ENCODE data around the gene TPRG1.
A peak's percentile ranks its signal among the peaks of the same experiment; 100 is the strongest.

Gene TPRG1

DNA sequence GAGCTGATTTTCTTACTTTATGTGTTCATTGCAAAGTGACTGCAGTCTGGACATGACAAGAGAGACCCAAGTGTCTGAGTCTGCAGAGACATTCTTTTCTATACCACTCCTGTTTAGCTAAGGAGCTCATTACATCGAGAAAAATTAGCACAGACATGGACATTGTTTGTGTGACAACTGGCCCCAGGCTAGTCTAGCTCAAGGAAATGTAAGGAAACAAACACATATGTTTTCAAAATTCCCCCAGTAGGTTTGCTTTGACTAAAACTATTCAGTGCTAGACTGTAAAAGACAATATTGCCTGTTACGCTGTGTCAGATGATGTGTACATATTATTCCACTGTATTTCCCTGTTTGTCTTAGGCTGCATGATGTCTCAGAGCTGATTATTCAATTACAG is 40.9 kb downstream of the TPRG1 start:
- no peak for DNase-seq (ENCODE audit: low read depth)
- H3K4me3 ChIP-seq (ENCODE audit: control insufficient read depth, low read depth, low read length): no peak overlapping the region
- TF ChIP-seq, protein P1, sequence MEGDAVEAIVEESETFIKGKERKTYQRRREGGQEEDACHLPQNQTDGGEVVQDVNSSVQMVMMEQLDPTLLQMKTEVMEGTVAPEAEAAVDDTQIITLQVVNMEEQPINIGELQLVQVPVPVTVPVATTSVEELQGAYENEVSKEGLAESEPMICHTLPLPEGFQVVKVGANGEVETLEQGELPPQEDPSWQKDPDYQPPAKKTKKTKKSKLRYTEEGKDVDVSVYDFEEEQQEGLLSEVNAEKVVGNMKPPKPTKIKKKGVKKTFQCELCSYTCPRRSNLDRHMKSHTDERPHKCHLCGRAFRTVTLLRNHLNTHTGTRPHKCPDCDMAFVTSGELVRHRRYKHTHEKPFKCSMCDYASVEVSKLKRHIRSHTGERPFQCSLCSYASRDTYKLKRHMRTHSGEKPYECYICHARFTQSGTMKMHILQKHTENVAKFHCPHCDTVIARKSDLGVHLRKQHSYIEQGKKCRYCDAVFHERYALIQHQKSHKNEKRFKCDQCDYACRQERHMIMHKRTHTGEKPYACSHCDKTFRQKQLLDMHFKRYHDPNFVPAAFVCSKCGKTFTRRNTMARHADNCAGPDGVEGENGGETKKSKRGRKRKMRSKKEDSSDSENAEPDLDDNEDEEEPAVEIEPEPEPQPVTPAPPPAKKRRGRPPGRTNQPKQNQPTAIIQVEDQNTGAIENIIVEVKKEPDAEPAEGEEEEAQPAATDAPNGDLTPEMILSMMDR (conservative IDR thresholded peaks at IDR 0.05; ENCODE audit: control insufficient read depth, insufficient read depth, low read depth, low read length): no peak

- no peak for DNase-seq (ENCODE audit: low read depth)
- TF ChIP-seq, protein P1 (conservative IDR thresholded peaks at IDR 0.05; ENCODE audit: control insufficient read depth, insufficient read depth, low read depth, low read length): no peak
- no peak overlapping the region for H3K4me3 ChIP-seq (ENCODE audit: control insufficient read depth, low read depth, low read length)
Measured at GRCh38 chr3:189214651-189215050, 42.9 kb downstream of the TPRG1 start.

GRCh38 chr3:189222927-189223636 is 51.3 kb downstream of the TPRG1 start:
- DNase-seq (ENCODE audit: low read depth): peak; percentile 8
- TF ChIP-seq, protein P1 (conservative IDR thresholded peaks at IDR 0.05; ENCODE audit: control insufficient read depth, insufficient read depth, low read depth, low read length): no peak
- no peak overlapping the region for H3K4me3 ChIP-seq (ENCODE audit: control insufficient read depth, low read depth, low read length)

DNA sequence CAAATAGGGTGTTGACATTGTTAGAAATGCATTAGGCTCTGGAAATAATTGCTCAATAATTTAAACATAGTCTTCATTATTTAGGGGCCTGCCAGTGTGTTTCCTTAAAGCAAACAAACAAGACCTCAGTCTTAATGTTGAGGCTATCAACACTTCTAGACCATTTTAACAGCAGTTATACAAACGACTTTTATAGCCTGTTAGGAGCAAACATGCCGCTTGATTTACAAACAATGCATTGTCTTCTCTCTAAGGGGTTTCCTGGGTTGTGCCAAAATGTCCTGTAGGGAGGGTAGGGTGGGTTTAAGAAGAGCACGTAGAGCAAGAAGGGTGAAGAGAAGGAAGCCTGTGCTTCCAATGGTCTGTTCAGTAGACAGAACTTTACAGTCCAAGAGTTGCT is 53.7 kb downstream of the TPRG1 start:
- TF ChIP-seq, protein P1 (conservative IDR thresholded peaks at IDR 0.05; ENCODE audit: control insufficient read depth, insufficient read depth, low read depth, low read length): no peak
- no peak for DNase-seq (ENCODE audit: low read depth)
- H3K4me3 ChIP-seq (ENCODE audit: control insufficient read depth, low read depth, low read length): no peak overlapping the region

DNA sequence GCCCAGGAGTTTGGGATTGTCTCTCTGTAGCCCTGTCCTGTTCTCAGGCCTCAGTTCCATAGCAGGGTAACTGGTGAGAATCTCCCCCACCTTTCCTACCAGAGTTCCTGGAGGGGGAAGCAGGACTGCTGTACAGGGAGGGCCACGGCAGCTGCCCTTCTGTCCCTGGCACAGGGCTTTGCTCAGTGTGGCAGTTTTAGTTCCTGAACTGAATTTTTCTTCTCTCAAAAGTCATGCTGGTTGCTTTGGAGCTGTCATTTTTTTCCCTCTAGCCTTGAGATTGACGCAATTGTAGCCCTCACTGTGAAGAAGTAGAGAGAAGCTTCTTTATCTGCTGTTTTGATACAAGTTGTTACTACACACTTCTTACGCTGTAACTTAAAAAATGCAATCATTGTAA is 55.5 kb downstream of the TPRG1 start:
- DNase-seq (ENCODE audit: low read depth): no peak
- H3K4me3 ChIP-seq (ENCODE audit: control insufficient read depth, low read depth, low read length): no peak overlapping the region
- TF ChIP-seq, protein P1 (conservative IDR thresholded peaks at IDR 0.05; ENCODE audit: control insufficient read depth, insufficient read depth, low read depth, low read length): no peak

- no peak overlapping the region for H3K4me3 ChIP-seq (ENCODE audit: control insufficient read depth, low read depth, low read length)
- no peak for DNase-seq (ENCODE audit: low read depth)
- TF ChIP-seq, protein P1 (conservative IDR thresholded peaks at IDR 0.05; ENCODE audit: control insufficient read depth, insufficient read depth, low read depth, low read length): no peak
Measured at GRCh38 chr3:189229196-189229828, 57.5 kb downstream of the TPRG1 start.

All from fibroblast of mammary gland (primary cell).